K562 (cell line): Measurements from ENCODE around the gene PLIN5. TPM values are rescaled to one million over a fixed set of nuclear protein-coding genes. Genes with fewer than 3 reads are reported as not detected.
A peak's percentile ranks its signal among the peaks of the same experiment; 100 is the strongest.

Experiments used
- BCOR ChIP-seq: fragments of 450-650 bp; IDR thresholded peaks from 2 replicates; pipeline ENCODE4 v1.6.1; 2016
- CBX1 ChIP-seq: sonication (generic); IDR thresholded peaks from 2 replicates; pipeline ENCODE4 v1.6.1; 2016; ENCODE audit warnings: antibody characterized with exemption, low read depth, mild to moderate bottlenecking
- CCNT2 ChIP-seq: IDR thresholded peaks from 2 replicates; pipeline ENCODE4 v1.6.1; 2011; ENCODE audit warnings: borderline replicate concordance, low read depth, mild to moderate bottlenecking, moderate library complexity, mixed read lengths, low read length; ENCODE audit not compliant: insufficient read length; ENCODE audit errors: extremely low read depth
- CHD1 ChIP-seq: fragments of 200-600 bp; sonication (generic); IDR thresholded peaks from one replicate; pipeline ENCODE4 v1.6.1; 2012; ENCODE audit warnings: mild to moderate bottlenecking, moderate library complexity, low read length, inconsistent platforms
- FOXP1 ChIP-seq: sonication (generic); formaldehyde crosslinking; IDR thresholded peaks from 2 replicates; pipeline ENCODE4 v1.8.0; 2022; ENCODE audit warnings: mild to moderate bottlenecking, missing genetic modification reagents
- HDGF ChIP-seq: fragments of 450-650 bp; IDR thresholded peaks from 2 replicates; pipeline ENCODE4 v1.6.1; 2016
- IFI16 ChIP-seq: fragments of 250-450 bp; sonication (Bioruptor Pico); IDR thresholded peaks from 2 replicates; pipeline ENCODE4 v2.1.2; 2022; ENCODE audit warnings: mild to moderate bottlenecking, inconsistent platforms
- KLF1 ChIP-seq: fragments of 450-650 bp; IDR thresholded peaks from 2 replicates; pipeline ENCODE4 v1.6.1; 2016; ENCODE audit warnings: missing genetic modification characterization, missing compliant biosample characterization
- NCOR1 ChIP-seq: fragments of 450-650 bp; IDR thresholded peaks from 2 replicates; pipeline ENCODE4 v1.6.1; 2016; ENCODE audit warnings: mild to moderate bottlenecking, moderate library complexity
- NFRKB ChIP-seq: fragments of 450-650 bp; IDR thresholded peaks from 2 replicates; pipeline ENCODE4 v1.6.1; 2016; ENCODE audit warnings: low read depth
- POLR2A ChIP-seq: fragments of 450-650 bp; conservative IDR thresholded peaks from 2 replicates; pipeline ENCODE4 v1.6.1; 2016
- RBM39 ChIP-seq: fragments of 200-400 bp; formaldehyde crosslinking; optimal IDR thresholded peaks from 2 replicates; pipeline ENCODE3; 2018; ENCODE audit warnings: low read depth, low read length
- SMARCA5 ChIP-seq: fragments of 450-650 bp; IDR thresholded peaks from 2 replicates; pipeline ENCODE4 v1.6.1; 2016
- TFAP4 ChIP-seq: sonication (generic); formaldehyde crosslinking; IDR thresholded peaks from 2 replicates; pipeline ENCODE4 v1.8.0; 2022; ENCODE audit warnings: missing genetic modification reagents, mild to moderate bottlenecking, moderate library complexity, borderline replicate concordance
- polyA plus RNA-seq, 8 experiments: library from polyadenylated mRNA; depleted of rRNA in 4 of 8; stranded (reverse) in 5 of 8; unstranded in 3 of 8; fragments of >200 nt; fragmentation: Nextera tagmentation in 2 of 8; fragmentation: Illumina TruSeq in 1 of 8; extraction: Ambion mirVana in 2 of 8; extraction: Trizol in 1 of 8; gene quantifications; 2 replicates each; pipeline versions ENCODE4 v1.2.1 to v1.2.3, GENCODE V29; 2011 to 2014; ENCODE audit warnings: inconsistent platforms in 1 of 8, missing spikeins in 1 of 8
- total RNA-seq, 7 experiments: library from RNA; depleted of rRNA in 6 of 7; stranded (reverse); fragments of >200 nt in 6 of 7; fragmentation: Illumina TruSeq in 2 of 7; extraction: Trizol in 2 of 7; gene quantifications; 2 replicates each; pipeline versions ENCODE4 v1.2.1 to v1.2.3, GENCODE V29; 2011 to 2021; ENCODE audit warnings: low replicate concordance in 1 of 7
- TF ChIP-seq, protein P1 (sequence below): fragments of 450-650 bp; IDR thresholded peaks from 2 replicates; pipeline ENCODE4 v1.7.1; 2018; ENCODE audit warnings: mild to moderate bottlenecking, low read depth; ENCODE audit not compliant: partially characterized antibody
- TF ChIP-seq, protein P2 (sequence below): conservative IDR thresholded peaks from 2 replicates; pipeline ENCODE4 v1.6.1; 2011; ENCODE audit warnings: low read depth, mild to moderate bottlenecking, low read length; ENCODE audit not compliant: control insufficient read depth

PLIN5 gene
- total and polyA plus RNA-seq, 9 of the 15 experiments (the other 6 are each of a cell fraction or from before 2014, with no cell fraction given), result 0.04 to 1.3 (median 0.50) TPM

DNA sequence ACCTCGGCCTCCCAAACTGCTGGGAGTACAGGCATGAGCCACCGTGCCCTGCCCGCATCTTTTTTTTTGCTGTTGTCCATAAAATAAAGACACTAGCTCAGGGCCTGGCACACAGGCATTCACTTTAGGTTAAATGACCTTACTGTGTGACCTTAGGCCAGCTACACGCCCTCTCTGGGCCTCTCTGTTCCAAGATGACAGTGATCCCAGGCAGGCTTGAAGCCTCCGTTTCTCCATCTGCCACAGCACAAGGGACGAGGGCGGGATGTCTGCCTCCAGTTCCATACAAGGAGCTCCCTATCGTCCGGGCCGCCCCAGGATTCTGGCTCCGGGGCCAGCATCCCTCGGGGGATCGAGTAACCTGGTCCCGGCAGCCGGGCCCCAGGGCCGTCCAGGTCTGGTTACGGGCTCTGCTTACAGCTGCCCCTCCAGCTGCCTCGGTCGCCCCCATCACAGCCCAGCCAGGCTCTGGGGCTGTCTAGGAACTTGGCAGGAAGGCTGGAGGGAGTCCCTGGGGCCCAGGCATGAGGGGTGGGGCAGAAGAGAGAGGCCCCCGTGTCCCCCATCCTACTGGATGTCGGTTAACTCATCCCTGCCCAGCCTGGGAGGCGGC lies 36.4 kb upstream of the PLIN5 start (continued):
- TF ChIP-seq, protein P1, sequence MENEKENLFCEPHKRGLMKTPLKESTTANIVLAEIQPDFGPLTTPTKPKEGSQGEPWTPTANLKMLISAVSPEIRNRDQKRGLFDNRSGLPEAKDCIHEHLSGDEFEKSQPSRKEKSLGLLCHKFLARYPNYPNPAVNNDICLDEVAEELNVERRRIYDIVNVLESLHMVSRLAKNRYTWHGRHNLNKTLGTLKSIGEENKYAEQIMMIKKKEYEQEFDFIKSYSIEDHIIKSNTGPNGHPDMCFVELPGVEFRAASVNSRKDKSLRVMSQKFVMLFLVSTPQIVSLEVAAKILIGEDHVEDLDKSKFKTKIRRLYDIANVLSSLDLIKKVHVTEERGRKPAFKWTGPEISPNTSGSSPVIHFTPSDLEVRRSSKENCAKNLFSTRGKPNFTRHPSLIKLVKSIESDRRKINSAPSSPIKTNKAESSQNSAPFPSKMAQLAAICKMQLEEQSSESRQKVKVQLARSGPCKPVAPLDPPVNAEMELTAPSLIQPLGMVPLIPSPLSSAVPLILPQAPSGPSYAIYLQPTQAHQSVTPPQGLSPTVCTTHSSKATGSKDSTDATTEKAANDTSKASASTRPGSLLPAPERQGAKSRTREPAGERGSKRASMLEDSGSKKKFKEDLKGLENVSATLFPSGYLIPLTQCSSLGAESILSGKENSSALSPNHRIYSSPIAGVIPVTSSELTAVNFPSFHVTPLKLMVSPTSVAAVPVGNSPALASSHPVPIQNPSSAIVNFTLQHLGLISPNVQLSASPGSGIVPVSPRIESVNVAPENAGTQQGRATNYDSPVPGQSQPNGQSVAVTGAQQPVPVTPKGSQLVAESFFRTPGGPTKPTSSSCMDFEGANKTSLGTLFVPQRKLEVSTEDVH, result no peak
- TF ChIP-seq SMARCA5 (0 out of 2 replicates have a peak, but pooled peaks have one; percentile 49), CCNT2 (no peak), CBX1 (peak; percentile 40; the same call in 1 of the 2 replicates), FOXP1 (CRISPR knock-in tag) (no peak), BCOR (peak; percentile 79), NFRKB (no peak), RBM39 (no peak), KLF1 (tag) (no peak), IFI16 (no peak), POLR2A (no peak), NCOR1 (no peak), HDGF (no peak), TFAP4 (CRISPR knock-in tag) (0 out of 2 replicates have a peak, but pooled peaks have one; percentile 12), CHD1 (no peak)
- TF ChIP-seq, protein P2, sequence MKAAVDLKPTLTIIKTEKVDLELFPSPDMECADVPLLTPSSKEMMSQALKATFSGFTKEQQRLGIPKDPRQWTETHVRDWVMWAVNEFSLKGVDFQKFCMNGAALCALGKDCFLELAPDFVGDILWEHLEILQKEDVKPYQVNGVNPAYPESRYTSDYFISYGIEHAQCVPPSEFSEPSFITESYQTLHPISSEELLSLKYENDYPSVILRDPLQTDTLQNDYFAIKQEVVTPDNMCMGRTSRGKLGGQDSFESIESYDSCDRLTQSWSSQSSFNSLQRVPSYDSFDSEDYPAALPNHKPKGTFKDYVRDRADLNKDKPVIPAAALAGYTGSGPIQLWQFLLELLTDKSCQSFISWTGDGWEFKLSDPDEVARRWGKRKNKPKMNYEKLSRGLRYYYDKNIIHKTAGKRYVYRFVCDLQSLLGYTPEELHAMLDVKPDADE, result no peak
